ENCODE measurements around the gene CDH23. TPM values are rescaled to one million over a fixed set of nuclear protein-coding genes. Genes with fewer than 3 reads are reported as not detected.

Gene CDH23
- total and polyA plus RNA-seq, 2 experiments from 2014 or later: 0.30 to 1.5 TPM

- WGBS (ENCODE audit: low lambda C conversion rate, missing lambda C conversion rate): 48% methylated on average over 2 of the region's 2 CpGs
- TF ChIP-seq EZH2 (IDR thresholded peaks at IDR 0.05; ENCODE audit: borderline replicate concordance): no peak
- TF ChIP-seq CTCF (IDR thresholded peaks at IDR 0.05; ENCODE audit: poor library complexity): no peak
- no peak for TF ChIP-seq EZH2phosphoT487 (IDR thresholded peaks at IDR 0.05; ENCODE audit: low read depth, severe bottlenecking, unreplicated experiment)
- Histone ChIP-seq H3K4me1 (ENCODE audit: insufficient read depth) (peaks cover 30% of the 10 kb centered on the region), H3K9me2 (replicated peaks; ENCODE audit: insufficient read depth) (no peaks in the 10 kb centered on the region), H3K9me3 (ENCODE audit: low read depth) (no peaks in the 10 kb centered on the region), H3K4me3 (no peak overlapping the region), H3K27me3 (no peaks in the 10 kb centered on the region), H2AFZ (no peak overlapping the region), H3K27ac (no peak overlapping the region), H3K36me3 (replicated peaks; ENCODE audit: insufficient read depth, low read depth) (no peaks in the 10 kb centered on the region), H3K79me2 (peaks cover 98% of the 10 kb centered on the region), H3K4me2 (no peak overlapping the region), H4K20me1 (ENCODE audit: insufficient read depth, poor library complexity, severe bottlenecking) (peaks cover 100% of the 10 kb centered on the region)
- no peak for DNase-seq (ENCODE audit: low spot score)
Measured at GRCh38 chr10:71842422-71842821, 445.7 kb downstream of the CDH23 start.

GRCh38 chr10:71842856-71843686 lies 446.4 kb downstream of the CDH23 start:
- DNase-seq (ENCODE audit: low spot score): no peak
- H3K36me3 ChIP-seq (replicated peaks; ENCODE audit: insufficient read depth, low read depth): no peaks in the 10 kb centered on the region
- peaks cover 98% of the 10 kb centered on the region for H3K79me2 ChIP-seq
- H4K20me1 ChIP-seq (ENCODE audit: insufficient read depth, poor library complexity, severe bottlenecking): peaks cover 100% of the 10 kb centered on the region
- H3K27ac ChIP-seq: no peak overlapping the region
- H3K9me2 ChIP-seq (replicated peaks; ENCODE audit: insufficient read depth): no peaks in the 10 kb centered on the region
- H3K9me3 ChIP-seq (ENCODE audit: low read depth): no peaks in the 10 kb centered on the region
- H2AFZ ChIP-seq: no peak overlapping the region
- 92% methylated on average over 14 of the region's 14 CpGs for WGBS (ENCODE audit: low lambda C conversion rate, missing lambda C conversion rate)
- no peak for TF ChIP-seq EZH2phosphoT487 (IDR thresholded peaks at IDR 0.05; ENCODE audit: low read depth, severe bottlenecking, unreplicated experiment)
- H3K4me3 ChIP-seq: no peak overlapping the region
- H3K27me3 ChIP-seq: no peaks in the 10 kb centered on the region
- H3K4me1 ChIP-seq (ENCODE audit: insufficient read depth): peaks cover 23% of the 10 kb centered on the region
- H3K4me2 ChIP-seq: no peak overlapping the region

GRCh38 chr10:71844084-71844483 lies 447.4 kb downstream of the CDH23 start:
- no peaks in the 10 kb centered on the region for H3K36me3 ChIP-seq (replicated peaks; ENCODE audit: insufficient read depth, low read depth)
- no peak overlapping the region for H3K4me3 ChIP-seq
- 91% methylated on average over 2 of the region's 2 CpGs for WGBS (ENCODE audit: low lambda C conversion rate, missing lambda C conversion rate)
- TF ChIP-seq CTCF (IDR thresholded peaks at IDR 0.05; ENCODE audit: poor library complexity) (no peak), EZH2 (IDR thresholded peaks at IDR 0.05; ENCODE audit: borderline replicate concordance) (no peak), EZH2phosphoT487 (IDR thresholded peaks at IDR 0.05; ENCODE audit: low read depth, severe bottlenecking, unreplicated experiment) (no peak)
- H3K27ac ChIP-seq: no peak overlapping the region
- peaks cover 98% of the 10 kb centered on the region for H3K79me2 ChIP-seq
- H3K4me2 ChIP-seq: no peak overlapping the region
- H4K20me1 ChIP-seq (ENCODE audit: insufficient read depth, poor library complexity, severe bottlenecking): peaks cover 100% of the 10 kb centered on the region
- H2AFZ ChIP-seq: no peak overlapping the region
- H3K9me3 ChIP-seq (ENCODE audit: low read depth): no peaks in the 10 kb centered on the region
- H3K9me2 ChIP-seq (replicated peaks; ENCODE audit: insufficient read depth): no peaks in the 10 kb centered on the region
- peaks cover 16% of the 10 kb centered on the region for H3K4me1 ChIP-seq (ENCODE audit: insufficient read depth)
- no peak for DNase-seq (ENCODE audit: low spot score)
- H3K27me3 ChIP-seq: no peaks in the 10 kb centered on the region

- Histone ChIP-seq H4K20me1 (ENCODE audit: insufficient read depth, poor library complexity, severe bottlenecking) (peaks cover 100% of the 10 kb centered on the region), H3K27ac (no peak overlapping the region), H3K9me2 (replicated peaks; ENCODE audit: insufficient read depth) (no peaks in the 10 kb centered on the region), H3K27me3 (no peaks in the 10 kb centered on the region), H3K4me3 (no peak overlapping the region), H3K4me1 (ENCODE audit: insufficient read depth) (peaks cover 19% of the 10 kb centered on the region), H2AFZ (no peak overlapping the region), H3K36me3 (replicated peaks; ENCODE audit: insufficient read depth, low read depth) (no peaks in the 10 kb centered on the region), H3K79me2 (peaks cover 98% of the 10 kb centered on the region), H3K9me3 (ENCODE audit: low read depth) (no peaks in the 10 kb centered on the region), H3K4me2 (no peak overlapping the region)
- DNase-seq (ENCODE audit: low spot score): no peak
- TF ChIP-seq EZH2phosphoT487 (IDR thresholded peaks at IDR 0.05; ENCODE audit: low read depth, severe bottlenecking, unreplicated experiment): no peak
- WGBS (ENCODE audit: low lambda C conversion rate, missing lambda C conversion rate): 97% methylated on average over 2 of the region's 2 CpGs
Measured at GRCh38 chr10:71844695-71845094, 448.0 kb downstream of the CDH23 start.
